ENCODE results near the gene RAB11FIP5.

RAB11FIP5 gene

DNA sequence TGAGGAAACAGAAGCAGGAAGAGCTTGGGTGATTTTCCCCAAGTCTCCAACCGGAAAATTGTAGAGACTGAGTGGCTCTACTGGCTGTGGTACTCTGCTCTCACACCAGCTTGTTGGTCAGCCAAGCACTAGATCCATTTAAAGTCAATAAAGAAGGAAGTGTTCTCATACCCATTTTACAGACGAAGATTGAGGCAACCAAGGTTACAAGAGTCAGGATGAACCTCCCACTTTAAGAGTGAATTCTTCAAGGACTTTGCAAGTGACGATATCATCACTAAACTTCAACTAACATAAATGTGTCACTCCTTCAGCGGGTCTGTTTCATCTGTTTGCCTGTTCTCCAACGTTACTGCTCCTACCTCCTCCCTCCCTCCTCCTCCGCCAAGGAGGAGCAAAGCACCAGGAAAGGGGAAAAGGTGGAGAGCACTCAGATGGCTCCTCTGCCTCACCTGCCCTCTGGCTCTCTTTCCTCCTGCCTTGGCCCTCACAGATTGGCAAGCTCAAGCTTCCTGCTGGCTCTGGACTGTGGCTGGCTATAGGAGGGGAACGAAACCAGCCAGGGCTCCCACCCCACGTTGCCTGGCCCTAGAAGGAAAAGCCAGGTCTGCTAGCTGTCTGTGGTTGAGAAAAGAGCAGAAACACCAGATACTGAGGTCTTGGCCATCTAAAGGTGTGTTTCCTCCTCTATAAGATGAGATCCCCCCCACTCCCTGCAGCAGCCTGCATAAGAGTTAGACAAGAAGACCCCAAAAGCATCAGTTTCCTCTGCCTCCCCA, 3.6 kb upstream of the RAB11FIP5 start:
- no peak for TF ChIP-seq CTCF (IDR thresholded peaks at IDR 0.05; ENCODE audit: low read length, missing control alignments)
- no peak for DNase-seq (ENCODE audit: low read depth)
- H3K4me3 ChIP-seq (replicated peaks; ENCODE audit: low read depth, low read length) = no peak overlapping the region

- no peak overlapping the region for H3K4me3 ChIP-seq (replicated peaks; ENCODE audit: low read depth, low read length)
- DNase-seq (ENCODE audit: low read depth) = no peak
- no peak for TF ChIP-seq CTCF (IDR thresholded peaks at IDR 0.05; ENCODE audit: low read length, missing control alignments)
Measured at GRCh38 chr2:73114273-73114867, 1.6 kb upstream of the RAB11FIP5 start.

- H3K4me3 ChIP-seq (replicated peaks; ENCODE audit: low read depth, low read length) = peak overlapping the region; percentile 60
- peak; percentile 44 for DNase-seq (ENCODE audit: low read depth)
- no peak for TF ChIP-seq CTCF (IDR thresholded peaks at IDR 0.05; ENCODE audit: low read length, missing control alignments)
Measured at GRCh38 chr2:73112026-73112912, 479 bp downstream of the RAB11FIP5 start.

DNA sequence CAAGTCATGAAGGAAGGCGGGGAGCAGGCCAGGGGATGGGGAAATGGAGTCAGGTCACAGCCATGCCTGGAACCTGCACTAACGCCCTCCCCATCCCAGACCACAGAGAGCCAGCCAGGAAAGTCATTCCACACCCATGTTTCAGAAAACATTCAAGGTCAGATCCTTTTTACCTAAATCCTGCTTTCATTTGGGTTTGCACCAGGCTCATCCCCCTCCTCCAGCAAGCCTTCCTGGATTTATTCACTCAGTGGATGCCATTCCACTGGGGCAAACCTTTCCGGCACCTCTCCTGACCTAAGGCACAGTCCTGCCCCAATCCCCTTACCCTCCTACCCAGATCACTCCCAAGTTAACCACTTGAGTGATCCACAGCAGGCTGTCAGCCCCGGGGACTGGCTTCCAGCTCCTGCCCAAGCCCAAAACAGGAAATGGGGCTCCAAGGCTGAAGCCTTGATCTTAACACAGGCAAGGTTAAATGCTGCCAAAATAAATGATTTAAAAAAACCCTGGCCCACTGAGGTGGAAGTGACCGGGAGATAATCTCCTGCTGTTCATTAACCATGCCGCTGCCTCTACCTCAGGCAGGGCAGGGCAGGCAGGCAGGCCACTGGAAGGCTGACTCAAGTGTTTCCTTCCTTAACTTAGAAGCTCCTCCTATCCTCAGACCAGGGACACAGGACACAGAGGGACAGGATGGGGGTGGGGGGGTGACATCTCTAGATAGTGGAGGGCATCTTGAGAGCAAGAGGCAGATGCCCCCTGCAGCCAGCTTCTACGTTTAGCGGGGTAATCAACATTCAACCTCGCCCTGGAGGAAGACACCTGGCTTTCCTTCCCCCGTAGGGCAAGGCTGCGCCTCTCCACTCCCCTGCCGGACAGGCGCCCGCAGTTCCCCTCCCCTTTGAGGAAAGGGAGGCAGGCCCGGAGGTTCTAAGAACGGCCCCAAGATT, 1.4 kb downstream of the RAB11FIP5 start:
- no peak for TF ChIP-seq CTCF (IDR thresholded peaks at IDR 0.05; ENCODE audit: low read length, missing control alignments)
- no peak for DNase-seq (ENCODE audit: low read depth)

DNA sequence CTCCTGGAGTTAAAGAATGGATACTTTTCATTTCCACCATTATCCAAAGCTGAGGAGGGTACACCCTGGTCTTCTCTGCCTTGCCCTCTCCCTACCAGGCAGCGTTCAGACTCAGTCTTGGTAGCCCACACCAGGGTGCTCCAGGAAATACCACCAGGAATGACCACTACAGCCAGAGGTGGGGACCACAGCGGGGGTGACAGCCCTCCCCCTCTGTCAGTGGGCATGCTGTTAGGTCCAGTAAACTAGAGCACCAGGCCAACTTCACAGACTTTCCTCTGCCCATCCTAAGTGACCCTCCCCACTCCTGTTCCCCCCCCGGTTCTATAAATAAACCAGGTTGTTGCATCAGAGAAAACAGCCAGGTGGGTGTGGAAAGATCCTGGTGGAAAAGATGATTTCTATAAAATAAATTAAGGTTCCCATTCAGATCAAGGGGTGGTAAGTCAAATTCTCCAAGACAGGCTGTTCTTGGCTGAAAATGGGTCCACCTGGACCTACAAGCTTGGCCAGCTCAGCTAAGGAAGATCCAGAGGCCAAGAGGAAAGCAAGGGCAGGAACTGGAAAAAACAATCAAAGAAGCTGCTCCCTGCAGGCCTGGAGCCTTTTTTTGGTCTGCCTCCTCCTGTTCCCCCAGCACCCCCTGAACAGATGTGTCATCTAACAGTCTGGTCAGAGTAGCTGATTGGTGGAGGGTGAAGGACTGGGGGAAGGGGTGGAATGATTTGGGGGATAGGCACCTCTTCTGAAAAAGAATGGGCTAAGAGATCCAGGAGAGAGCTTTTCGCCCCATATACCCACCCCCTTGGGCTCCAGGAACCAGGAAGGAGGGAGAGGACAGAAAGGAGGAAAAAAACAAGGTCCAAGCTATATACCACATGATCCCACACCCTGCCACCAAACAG, 2.3 kb downstream of the RAB11FIP5 start:
- DNase-seq (ENCODE audit: low read depth) = no peak
- H3K4me3 ChIP-seq (replicated peaks; ENCODE audit: low read depth, low read length) = peak overlapping the region; percentile 60

More for the DNA sequence above, 1.4 kb downstream of the RAB11FIP5 start:
- H3K4me3 ChIP-seq (replicated peaks; ENCODE audit: low read depth, low read length) = peak overlapping the region; percentile 60

More for the DNA sequence above, 2.3 kb downstream of the RAB11FIP5 start:
- TF ChIP-seq CTCF (IDR thresholded peaks at IDR 0.05; ENCODE audit: low read length, missing control alignments) = no peak
